SU-DHL-6 (cell line): ENCODE data around the gene PNMT.

Source experiments
- H2AFZ ChIP-seq: fragments of 200-600 bp; sonication (generic); 2 replicates; pipeline ENCODE4 v1.6.1; 2014; ENCODE audit warnings: low read depth, mild to moderate bottlenecking, moderate library complexity, mixed read lengths, antibody characterized with exemption, low read length; ENCODE audit not compliant: severe bottlenecking
- H3F3A ChIP-seq: fragments of 200-600 bp; shearing (Covaris generic); 2 replicates; pipeline ENCODE4 v1.6.0; 2016; ENCODE audit warnings: antibody characterized with exemption, mild to moderate bottlenecking; ENCODE audit not compliant: insufficient read depth
- H3K27ac ChIP-seq: fragments of 200-600 bp; sonication (generic); 2 replicates; pipeline ENCODE4 v1.5.1; 2016; ENCODE audit warnings: low read depth, mild to moderate bottlenecking, low read length, moderate library complexity, mixed read lengths
- H3K27me3 ChIP-seq: fragments of 200-600 bp; sonication (generic), shearing (Covaris generic); 2 replicates; pipeline ENCODE4 v1.6.0; 2014; ENCODE audit warnings: mild to moderate bottlenecking, low read length
- H3K36me3 ChIP-seq: fragments of 200-600 bp; sonication (generic); 2 replicates; pipeline ENCODE4 v1.6.1; 2014; ENCODE audit warnings: mild to moderate bottlenecking, low read length, mixed read lengths
- H3K4me2 ChIP-seq: fragments of 300-600, 200-600 bp; shearing (Covaris generic), sonication (generic); 2 replicates; pipeline ENCODE4 v1.6.0; 2014; ENCODE audit warnings: low read length, low read depth, mild to moderate bottlenecking; ENCODE audit not compliant: poor library complexity, severe bottlenecking
- H3K4me3 ChIP-seq: fragments of 200-600 bp; sonication (generic); 2 replicates; pipeline ENCODE4 v1.5.1; 2014; ENCODE audit warnings: antibody characterized with exemption, low read length, mild to moderate bottlenecking, mixed read lengths; ENCODE audit not compliant: insufficient read depth, poor library complexity, severe bottlenecking
- H3K79me2 ChIP-seq: fragments of 200-600 bp; sonication (generic); 2 replicates; pipeline ENCODE4 v1.6.1; 2014; ENCODE audit warnings: mild to moderate bottlenecking, low read length, moderate library complexity; ENCODE audit not compliant: insufficient read depth
- H3K9ac ChIP-seq: fragments of 200-600 bp; sonication (generic); 2 replicates; pipeline ENCODE4 v1.7.0; 2014; ENCODE audit warnings: mild to moderate bottlenecking, low read length
- H3K9me2 ChIP-seq: fragments of 200-600 bp; sonication (generic); replicated peaks from 2 replicates; pipeline ENCODE4 v1.6.1; 2014; ENCODE audit warnings: low read length; ENCODE audit not compliant: insufficient read depth
- H3K9me3 ChIP-seq: fragments of 200-600 bp; sonication (generic); 2 replicates; pipeline ENCODE4 v1.6.1; 2014; ENCODE audit warnings: low read length, mixed read lengths; ENCODE audit not compliant: insufficient read depth
- H4K20me1 ChIP-seq: fragments of 200-600 bp; sonication (generic); 2 replicates; pipeline ENCODE4 v1.6.1; 2014; ENCODE audit warnings: low read depth, mild to moderate bottlenecking, antibody characterized with exemption, low read length, moderate library complexity, mixed read lengths
- EZH2phosphoT487 ChIP-seq: fragments of 200-600 bp; sonication (generic), shearing (Covaris generic); conservative IDR thresholded peaks from 2 replicates; pipeline ENCODE4 v1.6.1; 2018; ENCODE audit warnings: mild to moderate bottlenecking, antibody characterized with exemption, low read length, moderate library complexity, mixed read lengths
- TF ChIP-seq, protein P1 (sequence below): fragments of 200-600 bp; sonication (generic); IDR thresholded peaks from one replicate; pipeline ENCODE4 v1.5.1; 2017; ENCODE audit warnings: antibody characterized with exemption, mild to moderate bottlenecking, low read length, moderate library complexity; ENCODE audit not compliant: insufficient read depth, poor library complexity, severe bottlenecking

PNMT gene

DNA sequence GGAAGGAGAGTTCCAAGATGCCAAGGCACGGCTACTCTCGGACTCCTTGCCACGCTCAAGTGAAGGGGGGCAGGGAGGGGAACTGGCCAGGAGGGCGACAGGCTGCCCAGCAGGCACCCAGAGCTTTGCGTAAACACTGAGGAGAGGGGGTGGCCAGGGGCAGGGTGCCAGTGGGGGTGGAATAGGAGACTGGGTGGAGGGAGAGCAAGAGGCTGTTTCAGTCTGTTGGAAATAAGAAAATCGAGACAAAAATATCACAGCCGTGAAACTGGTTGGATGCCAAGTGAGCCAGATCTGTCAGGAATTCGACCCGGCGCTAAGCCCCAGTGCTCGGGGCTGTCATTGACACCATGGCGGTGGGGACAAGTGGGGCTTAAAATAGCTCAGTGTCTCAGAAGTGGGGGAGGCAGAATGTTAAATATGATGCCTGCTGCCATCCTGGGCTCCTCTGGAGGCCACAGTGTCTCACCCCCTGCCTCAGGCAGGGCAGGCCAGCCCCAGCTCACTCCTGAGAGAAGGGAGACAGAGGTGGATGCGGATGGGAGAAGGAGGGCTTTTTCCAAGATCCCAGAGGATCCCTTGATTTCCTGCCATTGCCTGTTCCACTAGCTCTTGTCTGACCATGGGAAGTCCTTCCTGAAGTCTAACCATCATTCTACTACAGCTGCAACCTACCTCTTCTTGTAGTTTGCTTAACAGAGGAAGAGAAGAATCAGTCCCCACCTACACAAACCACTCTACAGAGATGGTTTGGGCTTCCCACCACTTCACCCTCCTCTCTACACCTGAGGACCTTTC lies 9.5 kb downstream of the PNMT start:
- Histone ChIP-seq H3K27me3 (no peaks in the 10 kb centered on the region), H3K9ac (no peak overlapping the region), H3F3A (no peaks in the 10 kb centered on the region), H3K4me2 (no peak overlapping the region), H3K4me3 (no peak overlapping the region), H3K79me2 (no peaks in the 10 kb centered on the region), H3K9me3 (no peaks in the 10 kb centered on the region), H3K36me3 (no peaks in the 10 kb centered on the region), H2AFZ (no peak overlapping the region), H3K9me2 (no peaks in the 10 kb centered on the region), H3K27ac (no peak overlapping the region), H4K20me1 (no peaks in the 10 kb centered on the region)
- no peak for TF ChIP-seq EZH2phosphoT487
- TF ChIP-seq, protein P1, sequence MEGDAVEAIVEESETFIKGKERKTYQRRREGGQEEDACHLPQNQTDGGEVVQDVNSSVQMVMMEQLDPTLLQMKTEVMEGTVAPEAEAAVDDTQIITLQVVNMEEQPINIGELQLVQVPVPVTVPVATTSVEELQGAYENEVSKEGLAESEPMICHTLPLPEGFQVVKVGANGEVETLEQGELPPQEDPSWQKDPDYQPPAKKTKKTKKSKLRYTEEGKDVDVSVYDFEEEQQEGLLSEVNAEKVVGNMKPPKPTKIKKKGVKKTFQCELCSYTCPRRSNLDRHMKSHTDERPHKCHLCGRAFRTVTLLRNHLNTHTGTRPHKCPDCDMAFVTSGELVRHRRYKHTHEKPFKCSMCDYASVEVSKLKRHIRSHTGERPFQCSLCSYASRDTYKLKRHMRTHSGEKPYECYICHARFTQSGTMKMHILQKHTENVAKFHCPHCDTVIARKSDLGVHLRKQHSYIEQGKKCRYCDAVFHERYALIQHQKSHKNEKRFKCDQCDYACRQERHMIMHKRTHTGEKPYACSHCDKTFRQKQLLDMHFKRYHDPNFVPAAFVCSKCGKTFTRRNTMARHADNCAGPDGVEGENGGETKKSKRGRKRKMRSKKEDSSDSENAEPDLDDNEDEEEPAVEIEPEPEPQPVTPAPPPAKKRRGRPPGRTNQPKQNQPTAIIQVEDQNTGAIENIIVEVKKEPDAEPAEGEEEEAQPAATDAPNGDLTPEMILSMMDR = no peak

DNA sequence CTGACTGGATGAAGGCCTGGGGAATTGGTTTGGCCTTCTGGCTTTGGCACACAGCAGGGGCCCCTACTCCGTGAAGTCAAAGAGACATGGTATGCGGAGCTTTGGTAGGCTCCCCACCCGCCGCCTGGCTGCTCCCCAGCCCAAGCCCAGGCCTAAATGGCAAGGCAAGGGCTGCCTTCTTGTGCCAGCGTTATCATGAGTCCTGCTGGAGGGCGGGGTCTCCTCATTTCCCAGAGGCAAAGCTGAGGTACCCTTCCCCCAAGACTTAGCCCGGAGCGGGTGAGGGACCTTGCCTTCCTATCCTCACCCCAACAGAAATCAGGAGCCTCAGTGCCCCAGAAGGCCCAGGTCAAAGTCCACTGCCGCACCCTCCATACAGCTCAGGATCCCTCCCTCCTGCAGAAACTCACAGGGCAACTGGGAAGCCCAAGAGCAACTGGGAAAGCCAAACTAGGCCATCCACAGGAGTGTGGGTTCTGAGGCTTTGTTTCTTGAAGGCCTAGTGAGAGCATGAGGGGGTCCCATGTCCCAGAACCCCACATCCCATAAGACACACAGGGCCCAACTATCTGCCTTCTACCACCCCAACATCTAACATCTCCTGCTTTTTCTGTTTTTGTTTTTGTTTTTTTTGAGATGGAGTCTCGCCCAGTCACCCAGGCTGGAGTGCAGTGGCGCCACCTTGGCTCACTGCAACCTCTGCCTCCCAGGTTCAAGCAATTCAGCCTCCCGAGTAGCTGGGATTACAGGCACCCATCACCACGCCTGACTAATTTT lies 10.3 kb downstream of the PNMT start:
- no peak overlapping the region for H3K4me2 ChIP-seq

DNA sequence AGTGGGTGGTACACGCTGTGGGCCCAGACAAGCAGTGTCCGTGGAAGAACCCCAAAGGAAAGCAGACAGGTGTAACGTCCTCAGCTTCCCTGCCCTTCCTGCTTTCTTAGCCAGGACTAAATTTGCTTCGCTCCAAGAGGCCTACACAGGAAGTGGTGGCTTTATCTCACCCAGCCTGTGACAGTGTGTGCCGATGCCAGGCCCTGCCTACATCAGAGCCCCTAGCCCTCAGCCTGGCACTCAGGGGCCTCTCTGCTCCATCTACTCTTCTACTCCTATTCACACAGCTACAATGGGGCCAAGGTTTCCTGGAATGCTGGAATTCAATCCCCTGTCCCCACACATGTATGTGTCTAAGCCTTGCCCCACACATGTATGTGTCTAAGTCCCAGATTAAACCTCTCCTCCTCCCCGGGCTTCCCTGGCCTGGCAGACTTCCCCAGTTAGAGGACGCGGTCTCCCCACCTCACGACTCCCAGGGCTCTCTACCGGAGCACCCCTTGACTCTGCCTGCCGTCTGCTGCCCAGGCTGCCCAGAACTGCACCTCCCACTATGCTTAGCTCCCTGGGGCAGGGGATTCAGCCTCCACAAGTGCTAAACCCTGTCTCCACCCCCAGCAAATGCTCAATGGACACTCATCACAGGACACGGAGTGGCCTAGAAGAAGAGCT lies 11.4 kb downstream of the PNMT start:
- Histone ChIP-seq H2AFZ (no peak overlapping the region), H3K27me3 (no peaks in the 10 kb centered on the region), H3K4me3 (no peak overlapping the region), H3K9ac (no peak overlapping the region), H3K36me3 (no peaks in the 10 kb centered on the region), H3K4me2 (no peak overlapping the region), H3K27ac (no peak overlapping the region), H3K9me3 (no peaks in the 10 kb centered on the region), H3K9me2 (no peaks in the 10 kb centered on the region), H3F3A (no peaks in the 10 kb centered on the region), H4K20me1 (no peaks in the 10 kb centered on the region), H3K79me2 (no peaks in the 10 kb centered on the region)
- TF ChIP-seq, protein P1 = no peak
- TF ChIP-seq EZH2phosphoT487 = no peak

More for the DNA sequence above, 10.3 kb downstream of the PNMT start:
- no peaks in the 10 kb centered on the region for H3K9me2 ChIP-seq
- H3K27me3 ChIP-seq = no peaks in the 10 kb centered on the region
- H3K9ac ChIP-seq = no peak overlapping the region
- H2AFZ ChIP-seq = no peak overlapping the region
- no peak for TF ChIP-seq EZH2phosphoT487
- TF ChIP-seq, protein P1 = no peak
- H3F3A ChIP-seq = no peaks in the 10 kb centered on the region
- no peaks in the 10 kb centered on the region for H3K9me3 ChIP-seq
- H3K4me3 ChIP-seq = no peak overlapping the region
- H4K20me1 ChIP-seq = no peaks in the 10 kb centered on the region
- H3K79me2 ChIP-seq = no peaks in the 10 kb centered on the region
- no peaks in the 10 kb centered on the region for H3K36me3 ChIP-seq
- H3K27ac ChIP-seq = no peak overlapping the region
